HG03025 (cell line): ENCODE results near the gene AGO1.

Experiments
- ATAC-seq: cut with Tn5 transposase; IDR thresholded peaks from one replicate; pipeline ENCODE4 v1.9.1; 2021; ENCODE audit warnings: mild to moderate bottlenecking, moderate library complexity; ENCODE audit not compliant: unreplicated experiment, low FRiP score

AGO1 gene

GRCh38 chr1:35882945-35883634 lies at the start of gene AGO1:
Gene AGO1, plus strand, starts transcription at chr1:35883209. Its CDS starts 213 bp downstream, at chr1:35883422.
- peak; percentile 73 for ATAC-seq

DNA sequence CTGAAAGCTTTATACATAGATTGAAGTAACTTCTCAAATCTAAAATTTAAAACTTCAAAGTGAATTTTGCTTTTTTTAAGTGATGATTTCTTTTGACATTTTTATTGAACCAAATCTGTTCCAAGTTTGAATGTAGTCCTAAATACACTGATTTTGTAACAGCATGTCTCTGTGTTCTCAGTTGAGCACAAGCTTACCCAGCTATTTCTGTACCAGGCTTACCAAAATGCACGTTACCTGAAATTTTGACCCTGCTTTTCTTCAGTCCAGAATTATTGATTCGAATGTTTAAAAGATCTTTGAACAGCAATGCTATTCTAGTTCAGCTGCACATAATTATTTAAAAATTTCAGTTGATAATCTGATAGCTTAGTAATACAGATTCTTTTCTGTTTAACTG lies 49.6 kb upstream of the AGO1 start:
- no peak for ATAC-seq

- no peak for ATAC-seq
Measured at GRCh38 chr1:35834218-35834617, 48.8 kb upstream of the AGO1 start.

DNA sequence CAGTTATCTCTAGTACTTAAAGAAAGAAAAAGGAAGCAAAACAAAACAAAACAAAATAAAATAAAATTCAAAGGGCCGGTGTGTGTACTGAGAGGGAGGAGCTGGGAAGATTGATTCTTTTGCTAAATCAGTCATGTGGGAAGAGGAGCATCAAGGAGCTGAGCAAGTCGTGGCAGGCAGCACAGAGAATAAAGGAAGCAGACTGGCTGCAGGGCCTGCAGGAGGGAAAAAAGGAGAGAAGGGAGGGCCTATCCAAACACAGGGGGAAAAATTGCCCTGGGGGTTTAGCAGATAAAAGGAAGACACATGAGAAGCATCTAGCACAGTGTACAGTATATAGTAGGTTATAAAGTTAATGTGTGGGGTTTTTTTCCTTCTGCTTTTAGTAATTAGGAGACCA lies 47.6 kb upstream of the AGO1 start:
- no peak for ATAC-seq

- ATAC-seq, result no peak
Measured at GRCh38 chr1:35836734-35837133, 46.3 kb upstream of the AGO1 start.

- no peak for ATAC-seq
Measured at GRCh38 chr1:35838693-35839245, 44.2 kb upstream of the AGO1 start.

DNA sequence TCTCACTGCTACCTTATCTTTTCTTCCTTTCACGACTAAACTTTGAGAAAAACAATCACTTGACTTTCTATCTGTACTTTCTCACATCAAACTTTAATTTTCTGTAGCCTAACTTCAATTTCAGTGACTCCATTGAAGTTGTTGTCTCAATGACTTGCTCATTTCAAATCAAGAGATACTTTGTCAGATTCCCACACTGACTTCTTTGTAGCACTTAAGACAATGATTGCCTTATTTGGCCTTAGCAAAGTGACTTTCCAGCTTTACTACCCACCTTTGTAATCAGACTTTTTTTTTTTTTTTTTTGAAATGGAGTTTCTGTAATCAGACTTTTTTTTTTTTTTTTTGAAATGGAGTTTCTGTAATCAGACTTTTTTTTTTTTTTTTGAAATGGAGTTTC lies 38.2 kb upstream of the AGO1 start:
- no peak for ATAC-seq

GRCh38 chr1:35845766-35846165 lies 37.2 kb upstream of the AGO1 start:
- ATAC-seq, result no peak

DNA sequence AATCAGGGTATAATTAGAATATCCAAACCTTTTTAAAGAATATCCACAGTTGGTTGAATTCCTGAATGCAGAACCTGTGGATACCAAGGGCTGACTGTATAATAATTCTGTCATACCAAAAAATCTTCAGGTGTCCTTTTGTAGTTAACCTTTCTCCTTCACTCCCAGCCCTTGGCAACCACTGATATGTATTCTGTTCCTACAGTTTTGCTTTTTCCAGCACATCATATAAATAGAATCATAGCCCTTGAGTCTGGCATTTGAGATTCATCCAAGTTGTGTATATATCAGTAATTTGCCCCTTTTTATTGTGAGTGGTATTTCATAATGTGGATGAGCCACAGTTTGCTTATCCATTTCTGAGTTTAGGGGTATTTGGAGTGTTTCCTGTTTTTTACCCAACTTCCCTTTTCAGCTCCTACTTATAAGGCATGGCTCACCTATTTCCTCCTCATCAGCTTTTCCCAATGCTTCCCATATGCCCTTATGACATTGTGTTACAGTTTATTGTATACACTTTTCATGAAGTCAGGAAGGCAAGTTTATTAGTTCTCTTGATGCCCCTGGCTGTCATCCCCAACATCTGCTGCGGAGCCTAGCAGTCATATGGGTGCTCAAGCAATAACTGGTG lies 35.0 kb upstream of the AGO1 start:
- ATAC-seq, result no peak

- no peak for ATAC-seq
Measured at GRCh38 chr1:35850051-35850450, 33.0 kb upstream of the AGO1 start.

DNA sequence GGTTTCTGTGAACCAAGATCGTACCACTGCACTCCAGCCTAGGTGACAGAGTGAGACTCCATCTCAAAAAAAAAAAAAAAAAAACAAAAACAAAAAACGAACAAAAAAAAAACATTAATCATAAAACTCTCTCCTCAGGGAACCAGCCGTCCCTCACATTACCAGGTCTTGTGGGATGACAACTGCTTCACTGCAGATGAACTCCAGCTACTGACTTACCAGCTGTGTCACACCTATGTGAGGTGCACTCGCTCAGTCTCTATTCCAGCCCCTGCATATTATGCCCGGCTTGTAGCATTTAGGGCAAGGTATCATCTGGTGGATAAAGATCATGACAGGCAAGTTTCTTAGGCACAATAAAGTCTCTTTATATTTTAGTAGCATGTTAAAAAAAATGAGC lies 32.3 kb upstream of the AGO1 start:
- ATAC-seq, result no peak

DNA sequence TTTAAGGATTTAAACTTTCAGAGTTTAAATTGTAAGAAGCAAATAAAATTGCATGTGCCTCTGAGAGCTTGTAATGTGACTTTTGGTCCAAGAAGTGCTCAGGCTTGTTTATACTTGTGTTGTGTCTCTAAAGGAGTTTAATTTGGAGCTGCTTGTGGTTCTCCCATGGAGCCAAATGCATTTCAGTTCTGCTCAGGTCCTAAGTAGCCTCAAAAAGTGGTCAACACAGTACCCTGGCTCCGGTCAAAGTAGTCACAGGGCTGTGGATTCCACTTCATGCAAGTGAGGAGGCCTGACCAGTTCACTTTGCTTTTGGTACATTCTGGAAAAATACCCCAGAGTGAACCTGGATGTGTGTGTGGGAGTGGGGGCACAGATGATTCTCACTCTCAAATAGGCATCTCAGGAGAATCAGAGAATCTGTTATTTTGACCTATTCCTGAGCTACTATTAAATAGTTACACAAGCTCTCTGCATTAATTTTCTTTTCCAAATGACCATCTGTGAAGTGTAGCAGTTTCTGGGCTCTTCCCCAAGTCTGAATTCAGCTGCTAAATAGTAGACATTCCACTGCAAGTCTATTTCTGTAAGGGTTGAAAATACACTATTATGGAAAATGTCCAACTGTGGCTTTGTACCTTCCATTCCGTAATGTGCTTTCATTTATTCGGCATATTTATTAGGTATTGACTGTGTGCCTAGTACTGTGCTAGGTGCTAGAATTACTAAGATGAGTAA lies 31.7 kb upstream of the AGO1 start:
- no peak for ATAC-seq

DNA sequence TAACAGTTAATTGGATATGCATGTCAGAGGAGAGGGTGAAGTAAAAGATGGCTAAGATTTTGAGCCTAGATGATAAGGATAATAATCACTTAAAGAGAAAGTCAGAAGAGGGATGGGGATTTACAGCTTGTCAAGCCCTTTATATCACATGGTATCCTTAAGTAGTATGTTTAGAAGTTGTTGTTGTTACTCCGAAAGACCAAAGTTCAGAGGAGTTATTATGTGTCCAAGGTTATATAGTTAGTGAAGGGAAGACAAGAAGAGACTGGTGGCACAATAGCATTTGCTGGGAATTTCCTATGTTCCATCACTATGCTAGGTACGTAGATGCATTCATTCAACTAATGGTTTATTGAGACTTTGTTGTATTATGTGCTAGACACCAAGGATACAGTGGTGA lies 30.8 kb upstream of the AGO1 start:
- ATAC-seq, result no peak

DNA sequence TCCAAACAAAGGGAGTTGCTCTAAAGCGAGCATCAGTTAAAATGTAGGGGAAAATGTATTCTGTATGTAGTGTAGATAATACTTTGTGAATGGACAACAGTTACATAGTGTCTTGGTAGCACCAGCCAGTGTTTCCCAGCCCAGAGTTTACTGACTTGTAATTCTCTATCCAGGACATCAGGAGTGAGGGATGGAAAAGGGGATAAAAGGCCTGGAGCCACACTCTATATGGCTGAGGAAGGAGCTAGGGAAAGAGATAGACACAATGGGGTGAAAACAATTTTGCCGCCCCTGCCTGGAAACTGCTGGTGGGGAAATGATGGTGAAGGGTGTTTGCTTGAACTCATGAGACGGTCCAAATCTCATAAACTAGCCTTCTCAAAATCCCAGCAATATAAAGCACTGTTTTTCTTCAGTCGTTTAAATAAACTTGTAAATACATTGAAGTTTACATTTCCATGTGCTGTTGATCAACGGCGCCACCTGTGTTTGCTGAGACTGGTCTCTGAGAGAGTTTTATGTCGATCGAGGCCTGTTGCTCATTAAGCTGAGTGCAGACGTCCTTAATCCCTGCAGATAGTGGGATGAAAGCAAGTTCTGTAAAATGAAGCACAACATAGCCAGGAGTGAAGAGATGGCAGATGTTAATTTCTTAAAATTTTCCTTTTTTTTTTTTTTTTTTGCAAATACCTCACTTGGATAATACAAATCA lies 27.9 kb upstream of the AGO1 start:
- no peak for ATAC-seq

DNA sequence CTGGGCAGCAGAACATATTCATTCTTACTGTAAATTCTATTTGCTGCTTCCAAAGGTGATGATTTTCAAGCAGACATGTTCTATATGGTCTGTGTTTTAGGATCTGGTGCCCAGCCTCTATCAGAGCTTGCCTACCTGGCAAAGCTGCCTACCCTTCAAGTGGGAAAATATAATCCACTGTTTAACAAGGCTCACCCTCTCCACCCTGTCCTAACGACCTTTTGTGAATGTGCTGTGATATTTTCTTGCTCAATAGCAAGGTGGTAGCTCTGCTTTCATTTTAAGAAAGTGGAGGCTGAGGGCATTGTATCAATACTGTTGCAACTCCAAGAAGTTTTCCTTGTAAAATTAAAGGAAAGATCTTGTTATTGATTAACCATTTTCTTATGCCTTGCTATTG lies 26.0 kb upstream of the AGO1 start:
- ATAC-seq, result no peak

GRCh38 chr1:35857830-35858229 lies 25.2 kb upstream of the AGO1 start:
- no peak for ATAC-seq

GRCh38 chr1:35860696-35861095 lies 22.3 kb upstream of the AGO1 start:
- no peak for ATAC-seq

GRCh38 chr1:35863136-35863535 lies 19.9 kb upstream of the AGO1 start:
- ATAC-seq, result no peak

DNA sequence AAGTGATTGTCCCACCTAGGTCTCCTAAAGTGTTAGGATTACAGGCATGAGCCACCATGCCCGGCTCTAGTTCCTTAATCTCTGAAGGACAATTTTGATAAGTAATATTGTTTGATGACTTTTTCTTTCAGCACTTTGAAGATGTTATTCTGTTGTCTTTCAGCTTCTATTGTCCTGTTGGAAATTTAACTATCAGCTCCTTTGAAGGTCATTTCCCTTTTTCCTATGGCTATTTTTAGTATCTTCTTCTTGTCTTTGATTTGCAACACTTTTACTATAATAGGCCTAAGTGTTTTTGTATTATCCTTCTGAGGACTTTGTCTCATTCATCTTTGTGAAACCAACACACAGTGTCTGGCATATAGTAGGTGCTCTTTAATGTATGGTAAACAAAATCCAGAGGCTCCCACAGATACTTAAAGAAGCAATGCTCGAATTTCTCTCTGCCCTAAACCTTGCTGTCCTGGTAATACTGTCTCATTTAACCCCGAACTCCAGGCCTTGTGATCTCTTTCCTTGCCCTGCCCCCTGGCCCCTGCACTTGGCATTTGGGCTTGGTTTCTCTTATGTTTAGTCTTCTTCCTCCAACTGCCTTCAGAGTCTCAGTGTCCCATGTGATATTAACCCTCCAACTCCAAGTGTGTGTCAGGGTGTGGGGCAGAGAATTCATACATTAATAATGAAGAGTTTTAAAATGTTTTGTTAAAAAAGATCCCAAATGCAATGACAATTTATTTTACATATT lies 19.0 kb upstream of the AGO1 start:
- no peak for ATAC-seq

- ATAC-seq, result no peak
Measured at GRCh38 chr1:35864813-35865212, 18.2 kb upstream of the AGO1 start.
